ENCODE measurements around the gene WDR18. TPM values are rescaled to one million over a fixed set of nuclear protein-coding genes. Genes with fewer than 3 reads are reported as not detected.

Gene WDR18
- total and polyA plus RNA-seq, 2 of the 8 experiments (the other 6 are each of a cell fraction or from before 2014, with no cell fraction given): 87.7 to 177 TPM

DNA sequence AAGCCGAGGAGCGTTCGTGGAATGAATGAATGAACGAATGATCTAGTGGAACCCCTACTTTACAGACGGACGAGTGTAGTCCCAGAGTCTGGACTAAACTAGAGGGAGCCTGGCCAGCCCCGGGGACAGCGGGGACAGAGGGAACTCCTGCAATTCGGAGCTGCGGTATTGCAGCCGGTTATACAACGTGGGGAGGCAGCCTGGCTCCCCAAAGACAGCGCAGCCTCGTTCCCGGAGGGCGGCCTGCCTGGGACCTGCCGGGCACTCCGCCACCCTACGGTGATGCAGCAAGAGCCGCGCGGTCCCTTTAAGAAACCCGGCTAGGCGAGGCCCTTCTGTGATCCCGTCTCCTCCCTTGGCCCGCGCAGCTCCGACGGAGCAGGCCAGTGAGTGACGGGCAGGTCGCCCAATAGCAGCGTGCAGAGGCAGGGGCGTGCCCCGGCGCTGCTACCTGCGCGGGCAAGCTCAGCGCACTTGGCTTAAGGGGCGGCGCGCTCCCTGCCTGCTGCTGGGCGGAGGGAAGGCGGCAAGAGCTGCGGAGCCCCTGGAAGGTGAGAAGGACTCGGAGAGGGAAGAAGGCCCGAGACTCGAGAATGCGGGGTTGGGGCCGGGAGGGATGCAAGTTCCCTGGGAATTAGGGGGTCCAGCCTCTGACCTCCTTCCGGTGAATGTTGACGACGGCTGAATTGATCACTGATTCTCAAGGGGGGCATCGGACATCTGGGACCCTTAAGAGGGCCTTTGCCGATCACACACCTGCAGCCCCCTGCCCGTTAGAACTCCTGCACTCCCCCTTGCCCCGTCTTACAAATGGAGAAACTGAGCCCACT is 55.7 kb downstream of the WDR18 start, which contains the start of gene ABCA7 (continued):
- TF ChIP-seq SP2 (IDR thresholded peaks at IDR 0.05; ENCODE audit: low read length) (peak; percentile 67), YY1 (IDR thresholded peaks at IDR 0.05; ENCODE audit: low read depth, low read length) (no peak), BCL11A (IDR thresholded peaks at IDR 0.05; ENCODE audit: low read depth in 2 of 2, low read length in 2 of 2) (no peak), CBX5 (IDR thresholded peaks at IDR 0.05; ENCODE audit: low read depth, low read length) (no peak), RAD21 (IDR thresholded peaks at IDR 0.05 in 1 of 2, conservative IDR thresholded peaks at IDR 0.05 in 1 of 2; ENCODE audit: low read depth in 2 of 2, low read length in 2 of 2) (peak in 1 of 2 experiments; percentile 14; a peak in 1 of 4 replicates), PHF8 (conservative IDR thresholded peaks at IDR 0.05; ENCODE audit: low read depth, low read length) (no peak), MAFK (IDR thresholded peaks at IDR 0.05; ENCODE audit: low read depth, low read length) (no peak), FOSL1 (IDR thresholded peaks at IDR 0.05; ENCODE audit: insufficient read depth, low read depth, low read length) (no peak), JUND (IDR thresholded peaks at IDR 0.05; ENCODE audit: low read length) (no peak), RFX5 (IDR thresholded peaks at IDR 0.05; ENCODE audit: borderline replicate concordance, low read depth, low read length) (no peak), NANOG (IDR thresholded peaks at IDR 0.05; ENCODE audit: insufficient read depth, low read depth, low read length, poor library complexity, severe bottlenecking) (no peak), SAP30 (IDR thresholded peaks at IDR 0.05; ENCODE audit: insufficient read depth, insufficient replicate concordance, low read length) (no peak), HDAC2 (IDR thresholded peaks at IDR 0.05; ENCODE audit: borderline replicate concordance in 1 of 2, low read depth in 2 of 2, low read length in 2 of 2) (peak in 1 of 2 experiments; percentile 69; a peak in 1 of 4 replicates), ZNF274 (IDR thresholded peaks at IDR 0.05; ENCODE audit: borderline replicate concordance, extremely low read depth, low read length) (no peak), SP4 (IDR thresholded peaks at IDR 0.05; ENCODE audit: low read length) (peak; percentile 85; the same call in 1 of the 2 replicates), POLR2AphosphoS5 (IDR thresholded peaks at IDR 0.05; ENCODE audit: low read depth, low read length) (peak; percentile 93), CEBPB (IDR thresholded peaks at IDR 0.05; ENCODE audit: low read depth, low read length) (no peak), HDAC6 (IDR thresholded peaks at IDR 0.05; ENCODE audit: low read depth, low read length) (no peak)
- TF ChIP-seq, protein P1, sequence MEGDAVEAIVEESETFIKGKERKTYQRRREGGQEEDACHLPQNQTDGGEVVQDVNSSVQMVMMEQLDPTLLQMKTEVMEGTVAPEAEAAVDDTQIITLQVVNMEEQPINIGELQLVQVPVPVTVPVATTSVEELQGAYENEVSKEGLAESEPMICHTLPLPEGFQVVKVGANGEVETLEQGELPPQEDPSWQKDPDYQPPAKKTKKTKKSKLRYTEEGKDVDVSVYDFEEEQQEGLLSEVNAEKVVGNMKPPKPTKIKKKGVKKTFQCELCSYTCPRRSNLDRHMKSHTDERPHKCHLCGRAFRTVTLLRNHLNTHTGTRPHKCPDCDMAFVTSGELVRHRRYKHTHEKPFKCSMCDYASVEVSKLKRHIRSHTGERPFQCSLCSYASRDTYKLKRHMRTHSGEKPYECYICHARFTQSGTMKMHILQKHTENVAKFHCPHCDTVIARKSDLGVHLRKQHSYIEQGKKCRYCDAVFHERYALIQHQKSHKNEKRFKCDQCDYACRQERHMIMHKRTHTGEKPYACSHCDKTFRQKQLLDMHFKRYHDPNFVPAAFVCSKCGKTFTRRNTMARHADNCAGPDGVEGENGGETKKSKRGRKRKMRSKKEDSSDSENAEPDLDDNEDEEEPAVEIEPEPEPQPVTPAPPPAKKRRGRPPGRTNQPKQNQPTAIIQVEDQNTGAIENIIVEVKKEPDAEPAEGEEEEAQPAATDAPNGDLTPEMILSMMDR (IDR thresholded peaks at IDR 0.05; ENCODE audit: control extremely low read depth in 1 of 3, insufficient read depth in 1 of 3, low read depth in 1 of 3, low read length in 3 of 3): no peak

Measured in H1 (cell line).